Esophagus squamous epithelium (tissue), 4 donors: ENCODE results near the gene CEPT1.

Experiments used
- POLR2A ChIP-seq, 4 donors: fragments of 450-650 bp; IDR thresholded peaks; one replicate each; pipeline ENCODE4 v1.6.1; 2017; ENCODE audit warnings: antibody characterized with exemption in 4 of 4, mild to moderate bottlenecking in 4 of 4, moderate library complexity in 3 of 4
- TF ChIP-seq, protein P1 (sequence below), 6 experiments: fragments of 450-650 bp in 4 of 6; fragments of 200-600 bp in 2 of 6; sonication (generic) in 2 of 6; IDR thresholded peaks; one replicate each; pipeline ENCODE4 v1.5.1; 2016 to 2019; ENCODE audit warnings: antibody characterized with exemption in 6 of 6, mild to moderate bottlenecking in 4 of 6, moderate library complexity in 4 of 6

DNA sequence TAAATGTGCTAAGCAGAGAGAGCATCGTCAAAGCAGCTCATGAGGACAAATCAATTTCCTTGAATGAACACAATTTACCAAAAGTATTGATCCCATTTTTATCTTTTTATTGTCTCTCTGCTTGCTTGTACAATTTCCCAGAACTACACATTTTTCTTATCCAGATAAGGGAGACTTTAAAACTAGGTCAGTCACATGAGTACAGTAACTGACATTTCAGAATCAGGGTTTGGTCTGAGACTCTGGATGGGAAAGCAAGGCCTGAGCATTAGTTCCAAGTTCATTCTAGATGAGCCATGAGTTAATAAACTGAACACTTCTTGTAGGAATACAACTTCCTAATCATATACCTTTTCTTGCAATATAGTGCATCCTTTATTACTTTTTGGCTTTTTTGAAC is 71.9 kb downstream of the CEPT1 start:
- TF ChIP-seq, protein P1, sequence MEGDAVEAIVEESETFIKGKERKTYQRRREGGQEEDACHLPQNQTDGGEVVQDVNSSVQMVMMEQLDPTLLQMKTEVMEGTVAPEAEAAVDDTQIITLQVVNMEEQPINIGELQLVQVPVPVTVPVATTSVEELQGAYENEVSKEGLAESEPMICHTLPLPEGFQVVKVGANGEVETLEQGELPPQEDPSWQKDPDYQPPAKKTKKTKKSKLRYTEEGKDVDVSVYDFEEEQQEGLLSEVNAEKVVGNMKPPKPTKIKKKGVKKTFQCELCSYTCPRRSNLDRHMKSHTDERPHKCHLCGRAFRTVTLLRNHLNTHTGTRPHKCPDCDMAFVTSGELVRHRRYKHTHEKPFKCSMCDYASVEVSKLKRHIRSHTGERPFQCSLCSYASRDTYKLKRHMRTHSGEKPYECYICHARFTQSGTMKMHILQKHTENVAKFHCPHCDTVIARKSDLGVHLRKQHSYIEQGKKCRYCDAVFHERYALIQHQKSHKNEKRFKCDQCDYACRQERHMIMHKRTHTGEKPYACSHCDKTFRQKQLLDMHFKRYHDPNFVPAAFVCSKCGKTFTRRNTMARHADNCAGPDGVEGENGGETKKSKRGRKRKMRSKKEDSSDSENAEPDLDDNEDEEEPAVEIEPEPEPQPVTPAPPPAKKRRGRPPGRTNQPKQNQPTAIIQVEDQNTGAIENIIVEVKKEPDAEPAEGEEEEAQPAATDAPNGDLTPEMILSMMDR (IDR thresholded peaks at IDR 0.05) = no peak
- TF ChIP-seq POLR2A (IDR thresholded peaks at IDR 0.05) = no peak
